SK-N-SH (cell line): ENCODE data around the gene GAB2. TPM values are rescaled to one million over a fixed set of nuclear protein-coding genes. Genes with fewer than 3 reads are reported as not detected.

Experiments
- CTCF ChIA-PET: fragments of 300-600, 350-600 bp; formaldehyde crosslinking; extraction: SDS; loops from one replicate; lab custom pipeline; 2021; lab: Yijun Ruan, JAX
- POLR2A ChIA-PET: fragments of 350-600 bp; sonication (Branson Sonifier 250); formaldehyde crosslinking; extraction: SDS; loops from one replicate; lab custom pipeline; 2020; ENCODE audit warnings: antibody characterized with exemption, inconsistent platforms; lab: Yijun Ruan, JAX
- DNase-seq: peaks from one replicate; pipeline ENCODE4 v3.0.0; 2012
- H2AFZ ChIP-seq: fragments of 200-600 bp; sonication (generic); 2 replicates; pipeline ENCODE4 v1.8.1; 2016; ENCODE audit warnings: antibody characterized with exemption, mild to moderate bottlenecking, low read depth
- H3F3A ChIP-seq: fragments of 200-600 bp; sonication (generic); replicated peaks from 2 replicates; pipeline ENCODE3; 2016; ENCODE audit warnings: antibody characterized with exemption, mild to moderate bottlenecking; ENCODE audit not compliant: insufficient read depth
- H3K27ac ChIP-seq, 2 experiments: fragments of 200-500 bp in 1 of 2; fragments of 200-600 bp in 1 of 2; sonication (Bioruptor generic) in 1 of 2; sonication (generic), shearing (Covaris generic) in 1 of 2; 2 replicates each; pipeline versions ENCODE4 v1.5.1 to v1.6.1; 2014 to 2016; ENCODE audit warnings: low read depth in 2 of 2, inconsistent platforms in 1 of 2, low read length in 1 of 2, mild to moderate bottlenecking in 1 of 2, mixed read lengths in 1 of 2
- H3K27me3 ChIP-seq: fragments of 200-600 bp; sonication (generic), shearing (Covaris generic); 2 replicates; pipeline ENCODE4 v1.6.1; 2016; ENCODE audit warnings: mixed run types; ENCODE audit not compliant: insufficient read depth
- H3K36me3 ChIP-seq, 2 experiments: fragments of 200-500 bp in 1 of 2; fragments of 200-600 bp in 1 of 2; sonication (Bioruptor generic) in 1 of 2; sonication (generic) in 1 of 2; replicated peaks in 1 of 2; 2 replicates each; pipeline versions ENCODE3 to v1.5.1; 2014 to 2016; ENCODE audit warnings: low read length in 1 of 2, mild to moderate bottlenecking in 1 of 2; ENCODE audit not compliant: insufficient read depth in 2 of 2, control insufficient read depth in 1 of 2
- H3K4me1 ChIP-seq, 2 experiments: fragments of 200-500 bp in 1 of 2; fragments of 200-600 bp in 1 of 2; sonication (Bioruptor generic) in 1 of 2; sonication (generic), shearing (Covaris generic) in 1 of 2; 2 replicates each; pipeline versions ENCODE4 v1.5.1 to v1.6.1; 2014 to 2016; ENCODE audit warnings: low read depth in 1 of 2, low read length in 1 of 2, mixed run types in 1 of 2; ENCODE audit not compliant: insufficient read depth in 2 of 2, control insufficient read depth in 1 of 2
- H3K4me2 ChIP-seq: fragments of 200-600 bp; sonication (generic), shearing (Covaris generic); 2 replicates; pipeline ENCODE4 v1.6.1; 2017; ENCODE audit warnings: mixed run types
- H3K4me3 ChIP-seq, 2 experiments: fragments of 200-500 bp in 1 of 2; fragments of 200-600 bp in 1 of 2; sonication (Bioruptor generic) in 1 of 2; sonication (generic), shearing (Covaris generic) in 1 of 2; 2 replicates each; pipeline versions ENCODE4 v1.5.1 to v1.8.1; 2014 to 2016; ENCODE audit warnings: low read depth in 2 of 2, inconsistent platforms in 1 of 2, low read length in 1 of 2, mild to moderate bottlenecking in 1 of 2, mixed read lengths in 1 of 2, moderate library complexity in 1 of 2
- H3K79me2 ChIP-seq: fragments of 200-600 bp; sonication (generic); 2 replicates; pipeline ENCODE4 v1.8.1; 2017; ENCODE audit warnings: mild to moderate bottlenecking; ENCODE audit not compliant: insufficient read depth
- H3K9ac ChIP-seq: fragments of 200-600 bp; sonication (generic); 2 replicates; pipeline ENCODE4 v1.6.1; 2017; ENCODE audit warnings: mixed run types
- H3K9me2 ChIP-seq: fragments of 200-600 bp; sonication (generic); 2 replicates; pipeline ENCODE4 v1.6.1; 2017; ENCODE audit warnings: mixed run types
- H3K9me3 ChIP-seq: fragments of 200-600 bp; sonication (generic); 2 replicates; pipeline ENCODE4 v1.6.1; 2017; ENCODE audit warnings: mixed run types, mild to moderate bottlenecking, moderate library complexity
- H4K20me1 ChIP-seq: fragments of 200-600 bp; sonication (generic); 2 replicates; pipeline ENCODE4 v1.6.1; 2017; ENCODE audit warnings: mild to moderate bottlenecking, mixed run types; ENCODE audit not compliant: insufficient read depth
- CTCF ChIP-seq: fragments of 200-600 bp; sonication (generic); IDR thresholded peaks from 2 replicates; pipeline ENCODE4 v1.6.1; 2017; ENCODE audit warnings: antibody characterized with exemption, mild to moderate bottlenecking, moderate library complexity
- ELF1 ChIP-seq: IDR thresholded peaks from 2 replicates; pipeline ENCODE4 v1.4.0; 2012
- EP300 ChIP-seq, 2 experiments: IDR thresholded peaks; 2 replicates each; pipeline versions ENCODE4 v1.4.0 to v1.6.1; 2012; ENCODE audit warnings: borderline replicate concordance in 1 of 2, low read depth in 1 of 2, low read length in 1 of 2
- EZH2phosphoT487 ChIP-seq: fragments of 200-600 bp; sonication (generic); IDR thresholded peaks from 2 replicates; pipeline ENCODE4 v1.6.1; 2017; ENCODE audit warnings: low read depth, mixed run types, mild to moderate bottlenecking, antibody characterized with exemption, moderate library complexity, borderline replicate concordance
- FOXJ3 ChIP-seq: sonication (generic); formaldehyde crosslinking; IDR thresholded peaks from 2 replicates; pipeline ENCODE4 v1.5.1; 2020; ENCODE audit warnings: mild to moderate bottlenecking, missing genetic modification reagents
- GABPA ChIP-seq: IDR thresholded peaks from 2 replicates; pipeline ENCODE4 v1.4.0; 2012; ENCODE audit warnings: low read depth, mild to moderate bottlenecking
- GATA2 ChIP-seq: sonication (generic); formaldehyde crosslinking; IDR thresholded peaks from 2 replicates; pipeline ENCODE4 v1.5.0; 2020; ENCODE audit warnings: mild to moderate bottlenecking, missing genetic modification reagents
- IRF3 ChIP-seq: fragments of 150-350 bp; IDR thresholded peaks from 2 replicates; pipeline ENCODE4 v1.6.1; 2016; ENCODE audit warnings: mild to moderate bottlenecking, low read depth, low read length
- JUND ChIP-seq: IDR thresholded peaks from 2 replicates; pipeline ENCODE4 v1.4.0; 2012
- MAX ChIP-seq: IDR thresholded peaks from 2 replicates; pipeline ENCODE4 v1.4.0; 2012; ENCODE audit warnings: low read depth
- MXI1 ChIP-seq: IDR thresholded peaks from 2 replicates; pipeline ENCODE4 v1.6.1; 2012; ENCODE audit warnings: mild to moderate bottlenecking, low read depth, low read length, improper control_type of control experiment
- NFIC ChIP-seq: IDR thresholded peaks from 2 replicates; pipeline ENCODE4 v1.4.0; 2012; ENCODE audit warnings: borderline replicate concordance
- SIN3A ChIP-seq: IDR thresholded peaks from 2 replicates; pipeline ENCODE4 v1.6.1; 2012; ENCODE audit warnings: low read depth, mild to moderate bottlenecking, low read length, moderate library complexity, borderline replicate concordance
- SMC3 ChIP-seq: IDR thresholded peaks from 2 replicates; pipeline ENCODE4 v1.6.1; 2012; ENCODE audit warnings: low read depth, low read length, improper control_type of control experiment
- TAF1 ChIP-seq: IDR thresholded peaks from 2 replicates; pipeline ENCODE4 v1.6.1; 2012; ENCODE audit warnings: low read depth, mild to moderate bottlenecking, low read length, moderate library complexity, borderline replicate concordance
- TCF12 ChIP-seq: IDR thresholded peaks from 2 replicates; pipeline ENCODE4 v1.4.0; 2012
- USF2 ChIP-seq: fragments of 150-350 bp; IDR thresholded peaks from 2 replicates; pipeline ENCODE4 v1.6.1; 2017; ENCODE audit warnings: antibody characterized with exemption, low read length, low read depth, borderline replicate concordance
- WGBS: methylation state at CpG from one replicate; pipeline ENCODE4 v1.1.6; 2017; ENCODE audit warnings: low lambda C conversion rate; 5-methylcytosine and 5-hydroxymethylcytosine counted together
- polyA plus RNA-seq, 3 experiments: library from polyadenylated mRNA; depleted of rRNA; stranded (reverse); fragments of >200 nt; gene quantifications; 2 replicates each; pipeline ENCODE4 v1.2.3, GENCODE V29; 2012

The GAB2 gene
- polyA plus RNA-seq, 1 of the 3 experiments (the other 2 are of a cell fraction), result 5.6 TPM

GRCh38 chr11:78336877-78337553, 80.6 kb downstream of the GAB2 start:
- CTCF ChIA-PET, result no interaction called here

More at GRCh38 chr11:78336877-78337553, 80.6 kb downstream of the GAB2 start:
- no peak overlapping the region for H3K4me3 ChIP-seq
- H3K9me2 ChIP-seq, result no peaks in the 10 kb centered on the region
- H3K79me2 ChIP-seq, result peaks cover 10% of the 10 kb centered on the region
- TF ChIP-seq EP300 (IDR thresholded peaks at IDR 0.05; ENCODE audit: borderline replicate concordance in 1 of 2, low read depth in 1 of 2, low read length in 1 of 2) (no peak), GABPA (no peak), USF2 (no peak), FOXJ3 (CRISPR knock-in tag) (no peak), MAX (no peak), ELF1 (no peak), NFIC (no peak), MXI1 (no peak), TAF1 (no peak), GATA2 (CRISPR knock-in tag) (no peak), TCF12 (no peak), SMC3 (no peak), SIN3A (no peak), IRF3 (no peak), CTCF (no peak), JUND (no peak), EZH2phosphoT487 (no peak)
- no peak overlapping the region for H3K4me2 ChIP-seq
- 93% methylated on average over 4 of the region's 4 CpGs for whole genome bisulfite sequencing
- no peak overlapping the region for H2AFZ ChIP-seq
- H3K9ac ChIP-seq, result no peak overlapping the region
- H3K4me1 ChIP-seq, result peaks cover 0 to 3% of the 10 kb centered on the region in 2 experiments; a peak in 3 of 4 replicates
- no peaks in the 10 kb centered on the region for H3K27me3 ChIP-seq
- DNase-seq, result no peak
- H3F3A ChIP-seq, result no peaks in the 10 kb centered on the region
- POLR2A ChIA-PET, result no interaction called here
- H4K20me1 ChIP-seq, result no peaks in the 10 kb centered on the region
- H3K36me3 ChIP-seq, result no peaks in the 10 kb centered on the region
- no peak overlapping the region for H3K27ac ChIP-seq
- no peaks in the 10 kb centered on the region for H3K9me3 ChIP-seq
